Measurements from ENCODE around the gene TLE1.
"Not testable (repeated sequence)": the region's sequence is repeated elsewhere in the genome, so short reads cannot be mapped to it uniquely, and the experiment has no call there.

The TLE1 gene

GRCh38 chr9:81689343-81690175 is at the start of gene TLE1:
TSS of gene TLE1 (minus strand) at chr9:81689547. CDS start at chr9:81688240, 1,307 bp downstream.
- peak; percentile 100 for DNase-seq

DNA sequence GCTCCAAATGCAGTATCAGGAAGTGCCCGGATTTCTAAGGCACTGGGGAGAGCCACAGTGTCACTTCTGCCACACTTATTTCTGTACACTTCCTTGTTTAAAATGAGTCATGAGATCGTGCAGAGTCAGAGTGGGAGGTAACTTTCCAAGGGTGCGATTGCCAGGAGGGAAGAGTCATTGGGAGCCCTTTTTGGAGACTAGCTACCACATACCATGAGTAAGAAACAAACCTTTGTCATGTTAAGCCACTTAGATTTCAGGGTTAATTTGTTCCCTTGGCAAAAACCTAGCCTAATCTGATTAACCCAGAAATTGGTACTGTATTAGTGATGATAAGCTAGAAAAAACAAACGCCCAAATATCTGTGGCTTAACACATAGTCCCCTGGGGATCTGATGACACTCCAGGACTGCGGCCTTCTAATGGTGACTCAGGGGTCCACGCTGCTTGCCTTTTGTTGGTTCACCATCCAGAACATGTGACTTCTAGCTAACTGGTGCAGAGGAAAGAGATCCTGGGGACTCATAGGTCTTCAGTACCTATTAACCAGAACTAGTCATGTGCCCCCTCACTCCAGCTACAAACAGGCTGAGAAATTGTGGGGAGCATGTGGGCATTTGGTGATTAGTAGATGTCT is 48.6 kb upstream of the TLE1 start:
- DNase-seq, result peak; percentile 91

GRCh38 chr9:81730498-81730897 is 41.2 kb upstream of the TLE1 start:
- DNase-seq, result not testable (repeated sequence)

GRCh38 chr9:81729135-81729534 is 39.8 kb upstream of the TLE1 start:
- no peak for DNase-seq

DNA sequence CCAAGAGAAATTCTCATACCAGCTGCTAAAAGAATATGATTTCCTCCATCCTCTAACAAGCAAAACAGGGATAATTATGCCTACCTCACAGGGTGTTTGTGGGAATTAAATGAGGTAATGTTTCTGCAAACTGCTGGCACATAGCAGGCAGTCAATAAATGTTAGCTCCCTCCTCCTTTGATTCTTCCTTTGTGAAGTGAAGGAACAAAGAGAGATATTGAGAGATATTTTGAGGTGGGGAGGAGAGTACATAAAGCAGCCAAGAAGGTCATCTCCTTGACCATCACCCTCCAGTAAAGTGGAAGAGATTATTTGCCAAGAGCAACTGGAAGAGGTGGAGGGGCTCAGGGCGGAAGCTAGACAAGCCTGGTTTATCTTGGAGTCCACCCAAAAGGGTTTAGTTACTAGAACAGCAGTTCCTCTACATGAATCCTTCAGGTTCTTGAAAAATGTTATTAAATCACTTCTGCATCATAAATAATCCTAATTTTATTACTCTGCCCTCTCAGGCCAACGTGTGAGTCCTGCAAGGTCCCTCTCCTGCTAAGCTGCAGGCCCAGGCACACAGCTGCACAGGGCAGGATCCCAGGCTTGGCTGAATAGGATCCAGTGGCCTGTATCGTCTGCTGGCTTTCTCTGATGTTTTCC is 35.0 kb upstream of the TLE1 start:
- peak; percentile 7 for DNase-seq

DNA sequence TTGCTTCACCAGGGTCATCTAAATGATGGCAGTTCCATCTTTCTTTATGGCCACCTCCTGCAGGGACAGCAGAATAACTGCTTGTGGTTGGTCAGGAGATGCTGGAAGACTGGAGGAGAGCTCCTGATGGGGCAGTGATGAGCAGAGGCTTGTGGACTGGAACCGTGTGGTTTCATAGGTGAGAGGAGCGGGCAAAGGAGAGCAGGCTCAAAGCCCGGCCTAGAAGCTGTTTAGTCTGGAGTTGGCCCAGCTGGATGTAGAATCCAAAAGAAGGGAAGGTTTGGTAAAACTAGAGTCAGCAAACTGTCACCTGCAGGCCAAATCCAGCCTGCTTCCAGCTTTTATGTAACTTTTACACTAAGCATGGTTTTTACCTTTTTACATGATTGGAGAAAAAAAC is 32.9 kb upstream of the TLE1 start:
- DNase-seq, result no peak

DNA sequence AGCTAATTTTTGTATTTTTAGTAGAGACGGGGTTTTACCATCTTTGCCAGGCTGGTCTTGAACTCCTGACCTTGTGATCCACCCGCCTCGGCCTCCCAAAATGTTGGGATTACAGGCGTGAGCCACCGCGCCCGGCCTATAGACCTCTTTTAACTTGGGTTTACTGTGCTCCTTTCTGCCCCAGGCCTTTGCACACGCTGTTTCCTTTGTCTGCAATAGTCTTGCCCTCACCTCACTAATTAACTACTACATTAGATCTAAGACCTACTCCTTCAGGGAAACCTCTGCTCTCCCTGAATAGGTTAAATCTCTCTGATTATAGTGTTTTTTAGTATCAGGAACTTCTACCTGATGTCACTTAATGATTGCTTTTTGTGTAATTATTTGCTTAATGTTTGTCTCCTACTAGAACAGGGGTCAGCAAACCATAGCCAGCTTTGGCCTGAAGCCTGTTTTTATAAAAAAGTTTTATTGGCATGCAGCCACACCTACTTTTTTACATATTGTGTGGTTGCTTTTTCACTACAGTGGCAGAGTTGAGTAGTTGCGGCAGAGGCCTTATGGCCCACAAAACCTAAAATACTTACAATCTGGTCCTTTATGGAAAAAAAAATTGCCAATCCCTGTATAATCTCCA is 31.2 kb upstream of the TLE1 start:
- DNase-seq, result no peak

GRCh38 chr9:81719972-81720371 is 30.6 kb upstream of the TLE1 start:
- DNase-seq, result no peak

DNA sequence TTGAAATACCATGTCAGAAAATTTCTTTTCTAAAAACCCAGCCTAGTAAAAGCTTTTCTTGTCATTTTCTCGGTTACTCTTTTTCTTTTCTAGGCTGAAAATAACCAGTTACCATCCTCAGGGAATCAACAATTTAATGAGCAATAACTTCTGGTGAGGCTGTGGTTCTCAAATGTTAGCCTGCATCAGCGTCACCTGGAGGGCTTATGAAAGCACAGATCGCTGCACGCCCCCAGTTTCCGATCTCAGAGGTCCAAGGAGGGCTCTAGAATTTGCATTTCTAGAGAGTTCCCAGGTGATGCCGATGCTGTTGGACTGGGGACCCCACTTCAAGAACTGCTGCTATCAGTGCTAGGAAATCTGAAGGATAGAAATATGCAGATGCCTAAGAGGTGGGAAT is 28.9 kb upstream of the TLE1 start:
- DNase-seq, result no peak

- no peak for DNase-seq
Measured at GRCh38 chr9:81717747-81718077, 28.4 kb upstream of the TLE1 start.

DNA sequence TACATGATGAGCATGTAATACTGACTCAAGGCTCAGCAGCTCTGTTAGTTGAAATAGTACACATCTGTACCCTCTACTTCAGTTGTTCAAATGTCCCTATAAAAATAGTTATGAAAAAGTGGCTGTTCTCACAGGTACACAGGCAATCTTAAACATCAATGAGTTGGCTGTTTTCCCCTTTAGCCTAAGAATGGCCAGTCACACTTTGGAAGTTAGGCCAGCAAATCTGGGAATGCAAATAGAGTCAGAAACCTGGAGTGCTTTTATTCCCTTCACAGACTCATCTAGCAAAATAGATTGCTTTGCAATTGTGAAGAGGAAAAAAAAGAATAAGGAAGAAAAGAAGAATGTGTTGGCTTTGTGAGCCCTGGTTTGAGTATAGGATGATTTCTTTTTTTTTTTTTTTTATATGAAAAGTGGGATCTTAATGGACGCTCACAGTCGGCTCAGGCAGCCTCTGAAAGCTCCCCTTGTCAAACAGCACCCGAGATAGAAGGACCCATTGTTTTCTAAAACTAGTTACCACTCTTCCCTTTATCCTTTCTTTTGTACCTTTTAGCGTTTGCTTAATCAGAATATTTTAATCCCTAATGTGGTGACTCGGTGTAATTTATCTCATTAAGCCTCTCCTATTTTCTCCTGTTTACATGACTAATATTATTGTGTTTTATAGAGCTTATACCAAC is 27.9 kb upstream of the TLE1 start:
- no peak for DNase-seq

DNA sequence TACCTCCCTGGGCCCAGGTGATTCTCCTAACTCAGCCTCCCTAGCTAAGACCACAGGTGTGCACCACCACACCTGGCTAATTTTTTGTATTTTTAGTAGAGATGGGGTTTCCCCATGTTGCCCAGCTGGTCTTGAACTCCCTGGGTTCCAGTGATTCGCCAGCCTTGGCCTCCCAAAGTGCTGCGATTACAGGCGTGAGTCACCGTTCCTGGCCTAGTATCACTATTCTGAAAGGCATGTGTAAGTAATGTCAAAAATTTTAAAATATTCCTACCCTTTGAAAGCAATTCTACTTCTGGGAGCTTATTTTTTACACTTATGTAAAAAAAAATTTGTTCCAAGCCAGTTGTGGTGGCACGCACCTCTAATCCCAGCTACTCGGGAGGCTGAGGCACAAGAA is 27.1 kb upstream of the TLE1 start:
- DNase-seq, result peak; percentile 30

DNA sequence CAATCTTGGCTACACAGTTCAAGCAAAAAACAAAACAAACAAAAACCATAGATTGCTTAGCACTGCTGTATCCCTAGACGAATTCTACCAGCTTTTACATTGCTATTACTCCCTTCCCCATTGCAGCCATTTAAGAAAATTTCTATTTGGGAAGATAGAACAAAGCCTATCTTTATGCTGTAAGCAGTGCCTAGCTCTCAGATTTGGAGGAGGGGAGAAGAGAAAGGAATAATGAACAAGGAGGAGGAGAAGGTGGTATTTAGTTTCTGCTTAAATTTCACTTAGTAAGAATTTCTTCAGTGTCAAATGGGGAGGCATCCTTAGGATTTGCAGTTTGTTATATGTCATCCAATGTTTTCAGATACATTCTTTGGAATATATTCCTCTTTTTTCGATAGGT is 16.2 kb upstream of the TLE1 start:
- DNase-seq, result no peak

- DNase-seq, result no peak
Measured at GRCh38 chr9:81694541-81694940, 5.2 kb upstream of the TLE1 start.

DNA sequence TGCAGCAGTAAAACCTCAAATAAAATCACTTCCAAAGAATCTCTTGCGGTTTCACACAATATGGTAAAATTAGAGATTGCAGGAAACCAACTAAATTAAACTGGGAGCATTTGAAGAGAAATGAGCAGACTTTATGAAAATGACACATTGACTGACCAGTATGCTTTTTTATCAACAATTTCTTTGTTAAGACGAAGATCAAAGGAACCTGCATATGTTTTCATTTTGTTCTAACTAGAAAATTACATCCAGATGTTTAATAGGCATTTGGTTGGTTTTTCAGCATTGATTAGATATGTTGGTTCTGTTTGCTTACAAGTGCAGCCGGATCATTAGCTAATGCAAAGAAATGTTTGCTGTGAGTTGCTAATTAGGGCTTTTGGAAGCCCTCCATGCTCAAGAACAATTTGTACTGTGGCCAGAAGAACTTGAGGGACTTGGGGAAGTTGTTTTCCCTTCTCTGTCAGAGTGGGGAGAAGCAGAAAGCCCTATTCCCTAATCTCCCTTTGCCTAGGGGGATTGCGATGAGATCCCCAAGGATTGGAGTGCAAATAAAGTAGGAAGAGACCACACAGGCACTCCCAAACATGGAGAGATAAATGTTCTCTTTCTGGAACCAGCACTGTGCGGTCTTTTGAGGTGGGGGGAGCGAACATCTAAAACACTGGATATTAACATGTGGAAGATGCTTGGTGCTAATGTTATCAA is 4.5 kb upstream of the TLE1 start:
- peak; percentile 87 for DNase-seq

- peak; percentile 9 for DNase-seq
Measured at GRCh38 chr9:81690251-81690851, 1.0 kb upstream of the TLE1 start.

DNA sequence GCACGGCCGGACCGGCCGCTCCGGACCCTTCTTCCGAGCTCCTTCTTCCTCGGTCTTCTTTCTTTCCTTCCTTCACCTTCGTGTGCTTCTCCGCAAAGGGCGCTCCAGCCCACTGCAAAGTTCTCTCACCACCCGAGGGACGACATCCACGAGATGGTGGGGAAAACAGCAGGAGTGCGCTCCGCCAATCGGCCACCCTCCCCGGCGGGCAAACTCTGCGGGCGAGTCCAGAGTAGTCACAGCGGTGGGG is 329 bp downstream of the TLE1 start:
- not testable (repeated sequence) for DNase-seq

DNA sequence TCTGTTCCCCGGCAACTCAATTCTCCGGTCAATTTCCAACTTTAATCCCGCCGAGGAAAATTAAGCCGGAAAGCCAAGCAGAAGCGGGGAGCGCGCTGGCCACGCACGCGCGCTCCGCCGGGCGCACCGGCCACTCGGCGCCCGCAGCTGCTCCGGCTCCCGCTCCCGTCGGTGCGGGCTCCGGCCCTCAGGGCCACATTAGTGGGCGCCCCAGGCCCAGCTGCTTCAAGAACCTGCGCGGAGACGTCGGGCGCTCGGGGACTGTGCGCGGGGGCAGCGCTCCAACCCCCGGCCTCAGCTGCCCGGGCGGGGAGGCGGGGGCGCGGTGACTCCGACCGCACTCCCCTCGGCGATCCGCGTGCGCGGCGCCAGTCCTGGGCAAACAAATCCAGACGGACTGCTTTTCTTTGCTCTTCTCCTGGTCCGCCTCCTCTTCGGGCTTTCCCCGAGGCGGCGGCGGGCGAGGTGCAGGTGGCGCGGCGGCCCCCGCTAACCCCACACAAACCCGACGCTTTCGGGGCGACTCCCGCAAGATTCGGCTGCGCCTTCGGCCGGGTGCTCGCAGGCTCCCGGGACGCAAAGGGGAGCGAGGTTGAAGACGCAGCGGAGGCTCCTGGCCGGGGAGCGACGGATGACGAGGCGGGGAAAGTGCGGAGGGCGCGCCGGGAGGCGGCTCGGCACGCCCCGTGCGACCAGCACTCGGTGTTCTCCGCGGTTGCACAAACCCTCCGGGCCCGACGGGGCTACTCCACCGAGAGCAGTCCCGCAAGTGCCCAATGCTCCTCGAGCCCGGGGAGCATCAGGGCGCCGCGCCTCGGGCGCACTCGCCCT is 870 bp downstream of the TLE1 start:
- DNase-seq, result peak; percentile 30

DNA sequence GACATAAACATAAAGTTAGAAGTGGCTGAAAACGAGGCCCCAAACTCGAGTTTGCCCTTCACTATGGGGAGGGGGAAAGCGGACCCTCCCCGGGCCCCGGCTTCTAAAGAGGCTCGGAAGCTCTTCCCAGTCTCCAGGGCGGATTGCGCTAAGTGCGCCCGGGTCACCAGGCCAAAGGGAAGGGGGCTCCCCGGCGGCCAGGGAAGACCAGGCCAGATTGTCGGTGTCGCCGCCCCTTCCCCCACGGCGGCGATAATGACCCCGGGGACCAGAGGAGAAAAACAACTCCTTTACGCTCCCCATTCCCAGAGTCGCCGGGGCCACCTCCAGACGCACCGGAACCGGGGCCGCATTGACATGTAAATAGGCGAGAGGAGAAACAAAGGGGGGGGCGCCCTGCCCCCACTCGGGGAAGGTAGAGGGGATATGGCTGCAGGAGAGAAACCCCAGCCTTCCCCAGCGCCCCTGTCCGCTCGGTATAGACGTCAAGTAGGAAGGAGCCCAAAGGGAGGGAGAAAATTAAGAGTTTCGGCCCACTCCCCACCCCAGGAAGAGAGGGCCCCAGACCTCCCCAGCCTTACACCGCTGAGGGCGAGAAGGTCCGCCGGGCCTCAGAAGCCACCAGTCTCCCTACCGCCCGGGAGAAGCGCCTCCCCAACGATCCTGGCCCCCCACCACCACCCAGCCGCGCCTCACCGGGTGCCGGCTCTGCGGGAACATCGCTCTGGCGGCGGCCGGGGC is 1.7 kb downstream of the TLE1 start:
- DNase-seq, result no peak

All from fibroblast of skin of right quadriceps (primary cell).